ENCODE results near the gene SPO11.

Gene SPO11

GRCh38 chr20:57392512-57393271 is 63.1 kb downstream of the SPO11 start:
- in situ Hi-C loops (cut with MboI; ENCODE audit: low sequenced_read_pairs, unreplicated experiment) = loop anchor here (10.0 to 25.0 kb wide), 2 partner anchors 82 to 795 kb away; no protein-coding TSS in a partner anchor
- peak; percentile 58 for DNase-seq (ENCODE audit: low spot score)
- TF ChIP-seq, protein P1, sequence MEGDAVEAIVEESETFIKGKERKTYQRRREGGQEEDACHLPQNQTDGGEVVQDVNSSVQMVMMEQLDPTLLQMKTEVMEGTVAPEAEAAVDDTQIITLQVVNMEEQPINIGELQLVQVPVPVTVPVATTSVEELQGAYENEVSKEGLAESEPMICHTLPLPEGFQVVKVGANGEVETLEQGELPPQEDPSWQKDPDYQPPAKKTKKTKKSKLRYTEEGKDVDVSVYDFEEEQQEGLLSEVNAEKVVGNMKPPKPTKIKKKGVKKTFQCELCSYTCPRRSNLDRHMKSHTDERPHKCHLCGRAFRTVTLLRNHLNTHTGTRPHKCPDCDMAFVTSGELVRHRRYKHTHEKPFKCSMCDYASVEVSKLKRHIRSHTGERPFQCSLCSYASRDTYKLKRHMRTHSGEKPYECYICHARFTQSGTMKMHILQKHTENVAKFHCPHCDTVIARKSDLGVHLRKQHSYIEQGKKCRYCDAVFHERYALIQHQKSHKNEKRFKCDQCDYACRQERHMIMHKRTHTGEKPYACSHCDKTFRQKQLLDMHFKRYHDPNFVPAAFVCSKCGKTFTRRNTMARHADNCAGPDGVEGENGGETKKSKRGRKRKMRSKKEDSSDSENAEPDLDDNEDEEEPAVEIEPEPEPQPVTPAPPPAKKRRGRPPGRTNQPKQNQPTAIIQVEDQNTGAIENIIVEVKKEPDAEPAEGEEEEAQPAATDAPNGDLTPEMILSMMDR (IDR thresholded peaks at IDR 0.05; ENCODE audit: borderline replicate concordance, control extremely low read depth, extremely low read depth, insufficient read depth, missing control alignments) = no peak
